Measurements from ENCODE around the gene HBM. TPM values are rescaled to one million over a fixed set of nuclear protein-coding genes. Genes with fewer than 3 reads are reported as not detected.

HBM gene
- not detected in 2 replicates for total RNA-seq

GRCh38 chr16:165539-166374, at the start of gene HBM:
Gene HBM, plus strand, starts transcription at chr16:165978. Its CDS starts 20 bp downstream, at chr16:165998.

GRCh38 chr16:152141-153128, 13.3 kb upstream of the HBM start, which contains the start of gene HBZ:
Gene HBZ, plus strand, starts transcription at chr16:152644. Its CDS starts 266 bp downstream, at chr16:152910.

GRCh38 chr16:172374-172941, 6.7 kb downstream of the HBM start, which contains the start of gene HBA2:
Gene HBA2, plus strand, starts transcription at chr16:172876. Its CDS starts 37 bp downstream, at chr16:172913.

GRCh38 chr16:176477-177382, 11.0 kb downstream of the HBM start, which contains the start of gene HBA1:
Gene HBA1, plus strand, starts transcription at chr16:176680. Its CDS starts 37 bp downstream, at chr16:176717.

GRCh38 chr16:180101-180675, 14.4 kb downstream of the HBM start, which contains the start of gene HBQ1:
Gene HBQ1, plus strand, starts transcription at chr16:180459. Its CDS starts 28 bp downstream, at chr16:180487.

Other genes with a start within 250 kb of the HBM start
- 5.5 and 7.3 TPM in 2 replicates for gene POLR3K, start 112.4 kb upstream of the HBM start, total RNA-seq
- gene SNRNP25, start 112.2 kb upstream of the HBM start, total RNA-seq, result 18.9 and 47.1 TPM in 2 replicates
- 17.8 and 43.6 TPM in 2 replicates for gene RHBDF1, start 93.3 kb upstream of the HBM start, total RNA-seq
- 77.2 and 180 TPM in 2 replicates for gene MPG, start 87.8 kb upstream of the HBM start, total RNA-seq
- gene NPRL3, start 27.3 kb upstream of the HBM start, total RNA-seq, result 3.1 and 16.6 TPM in 2 replicates
- gene HBZ, start 13.3 kb upstream of the HBM start, total RNA-seq, result 0.19 TPM in 1 of 2 replicates, not detected in the other
- gene HBA2, start 6.9 kb downstream of the HBM start, total RNA-seq, result 0.32 TPM in 1 of 2 replicates, not detected in the other
- gene HBA1, start 10.7 kb downstream of the HBM start, total RNA-seq, result not detected in 2 replicates
- 0.97 TPM in 1 of 2 replicates, not detected in the other for gene HBQ1, start 14.5 kb downstream of the HBM start, total RNA-seq
- gene LUC7L, start 63.5 kb downstream of the HBM start, total RNA-seq, result 29.1 and 51.1 TPM in 2 replicates
- gene FAM234A, start 68.8 kb downstream of the HBM start, total RNA-seq, result 30.1 and 67.4 TPM in 2 replicates
- 0.81 and 1.6 TPM in 2 replicates for gene RGS11, start 110.0 kb downstream of the HBM start, total RNA-seq
- gene ARHGDIG, start 114.6 kb downstream of the HBM start, total RNA-seq, result 0.13 TPM in 1 of 2 replicates, not detected in the other
- not detected in 2 replicates for gene PDIA2, start 117.2 kb downstream of the HBM start, total RNA-seq
- gene AXIN1, start 186.7 kb downstream of the HBM start, total RNA-seq, result 16.4 and 27.1 TPM in 2 replicates
- 61.0 and 77.7 TPM in 2 replicates for gene MRPL28, start 204.6 kb downstream of the HBM start, total RNA-seq
- gene PGAP6, start 216.0 kb downstream of the HBM start, total RNA-seq, result 82.7 and 108 TPM in 2 replicates
- gene NME4, start 231.2 kb downstream of the HBM start, total RNA-seq, result 44.0 and 53.7 TPM in 2 replicates
- 14.2 and 19.1 TPM in 2 replicates for gene DECR2, start 235.9 kb downstream of the HBM start, total RNA-seq